ENCODE data around the gene AUTS2.

Gene AUTS2

DNA sequence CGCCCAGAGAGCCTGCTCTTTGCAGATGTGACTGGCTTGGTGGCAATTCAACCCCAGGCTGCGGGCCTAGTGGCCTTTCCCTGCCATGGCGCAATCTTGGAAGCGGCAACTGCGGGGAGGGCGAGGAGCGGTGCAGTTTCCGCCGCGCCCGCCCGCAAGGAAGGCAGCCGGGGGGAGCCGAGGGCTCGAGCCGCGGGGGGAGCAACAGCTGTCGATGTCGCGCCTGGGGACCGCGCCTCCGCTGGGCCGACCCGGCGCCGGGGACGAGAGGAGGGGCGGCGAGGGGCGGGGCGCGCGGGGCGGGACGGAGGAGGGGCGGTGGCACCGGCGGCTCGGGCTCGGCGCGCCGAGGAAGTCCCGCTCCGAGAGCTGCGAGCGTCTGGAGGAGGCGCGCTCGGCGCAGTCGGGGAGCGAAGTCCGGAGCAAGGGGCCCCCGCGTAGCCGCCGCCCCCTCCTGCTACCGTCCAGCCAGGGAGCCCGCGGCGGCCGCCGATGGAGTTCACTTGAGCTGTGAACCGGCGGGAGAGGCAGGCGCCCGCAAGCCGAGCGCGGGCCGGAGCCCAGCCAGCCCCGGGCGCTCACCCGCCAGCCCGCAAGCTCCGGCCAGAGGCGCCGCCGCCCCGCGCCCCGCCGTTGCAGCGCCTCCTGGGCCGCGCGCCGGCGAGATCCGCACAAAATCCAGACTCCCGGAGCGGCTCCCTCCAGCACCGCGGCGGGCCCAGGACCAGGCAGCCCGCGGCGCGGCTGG is 1095.6 kb downstream of the AUTS2 start:
- DNase-seq (ENCODE audit: low read depth), result no peak

DNA sequence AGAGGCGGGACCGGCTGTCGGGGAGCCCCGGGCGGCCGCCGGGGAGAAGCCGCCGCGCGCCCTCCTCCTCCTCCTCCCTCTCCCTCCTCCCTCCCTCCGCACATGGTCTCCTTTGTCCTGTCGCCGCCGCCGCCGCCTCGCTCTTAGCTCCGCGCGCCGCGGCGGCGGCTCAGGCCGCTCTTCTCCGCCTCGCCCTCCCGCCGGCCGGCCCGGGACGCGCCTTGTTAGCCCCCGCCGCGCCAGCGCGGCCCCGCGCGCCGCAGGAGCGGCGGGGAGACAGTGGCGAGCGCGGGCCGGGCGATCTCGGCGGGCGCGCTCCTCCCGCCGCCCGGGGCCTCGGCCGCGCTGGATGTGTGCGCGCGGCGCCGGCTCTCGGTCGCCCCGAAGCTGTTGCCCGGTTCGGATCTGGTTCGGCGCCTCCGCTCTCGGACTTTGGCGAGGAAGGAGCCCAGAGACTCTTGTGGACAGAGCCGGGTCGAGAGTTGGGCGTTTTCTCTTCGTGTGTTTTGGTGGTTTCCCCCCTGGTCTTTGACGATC is 1096.2 kb downstream of the AUTS2 start:
- DNase-seq (ENCODE audit: low read depth), result no peak

DNA sequence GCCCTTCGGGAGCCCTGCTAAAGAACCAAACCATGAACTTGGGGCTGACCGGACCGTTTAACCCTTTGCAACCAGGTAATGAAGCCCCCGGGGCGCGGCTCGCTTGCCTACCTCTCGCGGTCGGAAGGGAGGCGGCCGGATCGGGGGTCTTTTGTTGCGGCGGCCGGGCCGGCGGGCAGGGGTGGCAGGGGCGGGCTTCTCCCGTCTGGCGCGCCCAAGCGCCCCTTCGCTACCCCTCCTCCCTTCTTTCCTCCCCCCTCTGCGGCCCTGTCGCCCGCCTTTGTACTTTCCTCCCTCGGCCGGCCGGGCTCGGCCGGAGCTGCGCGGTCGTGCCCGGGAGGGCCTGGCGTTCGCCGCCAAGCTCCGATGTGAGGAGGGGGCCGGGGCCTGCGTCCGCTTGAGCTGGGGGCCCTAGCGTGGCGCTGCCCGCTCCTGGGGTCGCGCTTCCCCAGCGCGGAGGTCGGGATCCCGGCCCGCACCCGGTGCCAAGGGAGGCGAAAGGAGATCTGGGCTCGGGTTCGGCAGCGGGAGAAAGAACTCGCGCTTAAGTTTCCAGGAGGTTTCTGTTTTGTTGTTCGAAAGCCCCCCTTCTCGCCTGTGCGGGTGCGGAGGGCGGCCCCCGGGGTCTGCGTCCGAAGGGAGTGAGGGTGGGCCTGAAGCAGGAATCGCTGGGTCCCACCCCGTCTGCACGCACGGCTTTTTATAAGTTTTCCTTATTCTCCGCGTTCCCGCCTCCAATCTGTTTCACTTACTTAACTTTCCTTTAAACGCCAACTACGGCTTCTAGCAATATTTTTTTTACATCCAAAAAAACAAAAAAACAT is 1096.9 kb downstream of the AUTS2 start:
- DNase-seq (ENCODE audit: low read depth), result no peak

DNA sequence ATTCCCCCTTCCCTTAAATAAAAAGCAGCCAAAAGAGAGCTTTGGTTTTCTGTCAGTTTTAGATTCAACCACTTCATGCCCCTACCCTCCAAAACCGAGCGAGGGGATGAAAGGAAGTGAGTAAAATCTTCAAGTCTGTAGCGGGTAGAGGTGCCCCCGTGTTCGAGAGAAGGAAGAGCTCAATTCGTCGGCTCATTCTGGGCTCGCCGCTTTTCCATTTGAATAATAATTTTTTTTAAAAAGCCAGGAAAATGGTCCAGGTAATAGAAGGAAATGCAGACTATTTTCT is 1097.5 kb downstream of the AUTS2 start:
- DNase-seq (ENCODE audit: low read depth), result no peak

DNA sequence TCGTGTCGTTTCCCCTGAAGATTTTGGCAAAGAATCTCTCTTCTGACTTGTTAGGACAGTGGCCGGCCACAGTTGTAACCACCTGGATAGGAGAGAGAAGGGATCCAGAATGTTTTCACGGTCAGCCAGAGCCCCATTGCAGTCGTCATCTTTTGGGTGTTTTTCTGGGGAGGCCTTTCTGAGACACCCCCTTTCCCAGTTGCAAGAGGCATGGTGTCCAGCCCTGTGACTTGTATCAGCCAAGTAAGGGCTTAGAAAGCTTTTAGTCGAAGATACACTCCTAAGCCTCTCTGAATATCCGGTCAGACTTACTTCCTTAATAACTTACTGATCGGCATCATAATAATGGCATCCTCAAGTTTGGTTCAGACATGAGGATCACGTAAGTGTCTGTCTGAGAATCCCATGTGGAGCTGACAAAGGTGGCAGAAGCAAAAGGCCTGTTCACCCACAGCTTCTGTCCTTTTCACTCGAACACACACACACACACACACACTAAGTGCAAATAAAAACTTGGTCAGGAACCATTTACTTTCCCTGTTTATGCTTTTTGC is 1098.0 kb downstream of the AUTS2 start:
- DNase-seq (ENCODE audit: low read depth), result no peak

DNA sequence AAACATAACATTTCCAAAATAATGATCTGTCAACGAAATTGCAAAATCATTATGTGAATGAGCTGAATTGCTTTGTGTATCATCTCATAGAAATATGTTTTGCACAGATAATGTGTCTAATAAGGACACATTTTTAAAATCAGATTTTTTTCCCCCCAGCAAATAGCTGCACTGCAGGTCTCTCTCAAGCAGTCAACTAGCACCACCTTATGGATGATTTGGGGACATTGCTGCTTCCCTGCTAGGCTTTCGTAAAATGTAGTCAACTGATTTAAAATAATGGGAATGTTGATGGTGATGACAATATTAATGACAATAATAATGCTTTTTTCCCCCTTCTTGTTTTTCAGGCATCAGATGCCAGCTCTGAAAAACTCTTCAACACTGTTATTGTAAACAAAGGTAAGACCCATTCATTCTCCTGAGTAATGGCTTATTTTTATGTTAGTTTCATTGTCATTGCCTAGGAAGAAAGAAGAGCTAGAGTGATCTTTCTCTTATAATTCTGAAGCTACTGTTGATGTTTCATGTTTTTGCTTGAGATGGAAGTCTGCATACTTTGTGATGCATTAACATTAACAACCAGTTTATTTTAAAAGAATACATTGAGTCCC is 1100.1 kb downstream of the AUTS2 start:
- no peak for DNase-seq (ENCODE audit: low read depth)

DNA sequence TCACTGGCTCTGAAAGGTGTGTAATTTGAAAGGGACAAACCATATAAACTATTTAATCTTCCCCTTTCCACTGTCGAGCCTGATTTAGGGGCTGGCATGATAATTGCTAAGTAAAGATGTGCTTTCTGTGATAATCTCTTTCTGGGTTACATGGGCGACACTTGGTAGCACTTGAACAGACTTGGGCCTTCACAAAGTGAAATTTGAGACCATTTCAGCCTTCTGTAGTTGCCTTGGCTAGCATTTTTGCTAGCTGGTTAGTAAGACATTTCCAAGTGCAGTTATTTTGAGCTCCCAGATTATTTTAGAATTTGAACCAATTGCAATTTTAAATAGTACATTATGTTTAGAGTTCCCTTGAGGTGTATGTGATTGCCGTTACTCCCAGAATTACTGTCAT is 1101.0 kb downstream of the AUTS2 start:
- no peak for DNase-seq (ENCODE audit: low read depth)

DNA sequence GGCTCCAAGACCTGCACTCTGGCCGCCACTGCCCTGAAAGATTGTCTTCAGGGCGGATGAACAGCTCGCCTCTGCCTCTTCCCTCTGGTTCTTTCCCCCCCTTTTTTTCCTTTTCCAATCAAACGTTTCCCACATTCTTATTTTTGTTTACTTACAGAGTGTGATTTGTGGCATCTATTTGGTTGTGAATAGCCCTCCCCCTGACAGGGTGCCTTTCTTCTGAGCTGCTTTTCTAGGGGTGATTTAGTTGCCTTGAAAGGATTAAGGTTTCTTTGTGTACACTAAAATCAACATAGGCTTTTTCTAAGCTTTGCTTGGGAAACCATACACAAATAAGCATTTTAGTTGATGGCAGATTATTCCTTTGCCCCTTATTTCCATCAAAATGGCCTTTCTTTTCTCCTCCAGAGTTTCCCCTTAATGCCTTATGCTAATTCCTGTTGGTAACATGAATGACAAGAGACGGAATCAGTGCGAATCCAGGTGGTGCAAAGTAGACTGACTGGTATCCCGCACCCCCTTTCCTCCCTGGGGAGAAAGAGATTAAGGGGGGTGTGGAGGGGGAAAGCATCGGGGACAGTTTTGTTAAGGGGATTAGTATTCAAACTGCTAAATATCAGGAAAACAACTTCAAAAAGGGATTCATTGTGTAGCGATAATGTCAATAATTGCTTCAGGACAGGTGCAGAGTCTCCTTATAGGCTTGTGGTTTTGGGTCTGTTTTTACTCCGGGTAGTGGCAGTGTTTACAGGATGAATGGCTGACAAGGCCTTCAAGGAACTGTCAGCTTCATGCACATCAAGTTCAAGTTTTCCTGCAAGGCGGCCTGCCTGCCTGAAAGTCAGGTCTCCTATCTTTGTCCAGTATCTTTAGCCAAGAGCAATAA is 1102.0 kb downstream of the AUTS2 start:
- no peak for DNase-seq (ENCODE audit: low read depth)

DNA sequence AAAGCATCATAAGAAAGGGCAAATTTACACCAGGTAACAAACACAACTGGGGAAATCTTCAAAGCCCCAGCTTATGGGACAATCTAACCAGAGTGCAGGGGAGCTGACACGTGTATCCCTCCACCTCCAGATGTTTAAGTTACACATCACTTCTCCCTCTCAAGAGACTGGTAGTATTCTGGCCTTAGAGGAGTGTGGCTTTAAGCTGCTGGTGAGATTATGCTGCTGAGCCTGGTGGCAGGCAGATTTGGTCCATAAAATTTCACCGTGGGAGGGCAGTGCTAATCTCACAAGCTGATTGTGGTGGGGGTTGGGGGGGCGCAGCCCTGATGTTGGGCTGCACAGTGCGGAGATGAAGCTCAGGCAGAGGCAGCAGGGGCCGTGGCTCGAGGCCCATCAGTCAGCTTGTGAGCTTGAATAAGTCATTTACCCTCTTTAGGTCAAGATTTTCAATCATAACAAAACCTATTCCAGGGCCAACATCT is 1102.7 kb downstream of the AUTS2 start:
- DNase-seq (ENCODE audit: low read depth), result no peak

DNA sequence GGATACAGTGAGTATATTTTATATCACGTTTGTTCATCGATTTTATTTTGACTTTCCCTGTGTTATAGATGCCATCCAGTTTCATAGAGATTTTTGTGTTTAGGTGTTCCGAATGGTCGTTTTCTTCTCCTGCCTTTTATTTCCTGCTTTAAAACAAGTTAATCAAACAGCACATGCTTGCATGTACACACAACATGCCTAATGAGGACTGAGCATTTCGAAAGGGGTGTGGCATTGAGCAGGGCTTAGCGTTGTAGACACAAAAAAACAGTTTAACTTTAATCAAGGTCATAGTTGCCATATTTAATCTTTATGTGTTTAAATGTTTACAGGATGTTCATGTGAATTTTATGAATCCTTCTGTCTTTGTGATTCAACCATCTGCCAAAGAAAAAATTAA is 1103.2 kb downstream of the AUTS2 start:
- DNase-seq (ENCODE audit: low read depth), result no peak

DNA sequence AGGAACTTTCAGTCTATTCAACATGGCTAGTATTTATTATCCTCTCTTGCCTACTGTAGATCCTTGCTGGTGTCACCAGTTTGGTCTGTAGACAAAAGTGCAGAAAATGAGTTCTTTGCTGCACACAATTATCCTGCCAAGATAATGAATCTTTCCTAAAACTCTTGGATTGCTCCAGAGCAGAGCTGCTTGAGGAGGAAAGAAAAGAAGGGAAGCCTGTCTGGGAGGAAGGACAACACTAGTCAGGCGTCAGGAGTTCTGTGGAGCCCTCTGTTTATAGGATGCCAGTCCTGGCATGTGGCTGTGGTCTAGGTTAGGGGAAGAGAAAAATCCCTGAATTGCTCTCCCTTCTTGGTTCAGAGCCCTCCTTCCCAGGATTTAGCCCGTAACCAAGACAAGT is 1103.7 kb downstream of the AUTS2 start:
- DNase-seq (ENCODE audit: low read depth), result no peak

DNA sequence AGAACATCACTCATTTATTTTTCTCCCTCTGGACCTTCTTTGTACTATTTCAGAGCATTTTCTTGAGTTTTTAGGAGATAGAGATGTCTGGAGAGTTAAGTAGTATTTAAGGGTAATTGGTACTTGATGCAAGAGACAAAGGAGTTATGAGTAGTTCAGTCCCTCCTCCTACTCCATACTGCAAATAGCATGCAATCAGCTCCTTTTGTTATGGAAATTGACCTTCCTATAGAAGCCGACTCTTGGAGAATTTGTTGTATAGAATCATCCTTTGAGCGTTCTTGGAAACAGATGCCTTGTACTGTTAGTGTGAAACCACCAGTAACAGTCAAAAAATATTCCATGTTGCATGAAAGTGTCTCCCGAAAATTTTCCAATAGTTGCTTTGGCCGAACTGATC is 1105.5 kb downstream of the AUTS2 start:
- no peak for DNase-seq (ENCODE audit: low read depth)

DNA sequence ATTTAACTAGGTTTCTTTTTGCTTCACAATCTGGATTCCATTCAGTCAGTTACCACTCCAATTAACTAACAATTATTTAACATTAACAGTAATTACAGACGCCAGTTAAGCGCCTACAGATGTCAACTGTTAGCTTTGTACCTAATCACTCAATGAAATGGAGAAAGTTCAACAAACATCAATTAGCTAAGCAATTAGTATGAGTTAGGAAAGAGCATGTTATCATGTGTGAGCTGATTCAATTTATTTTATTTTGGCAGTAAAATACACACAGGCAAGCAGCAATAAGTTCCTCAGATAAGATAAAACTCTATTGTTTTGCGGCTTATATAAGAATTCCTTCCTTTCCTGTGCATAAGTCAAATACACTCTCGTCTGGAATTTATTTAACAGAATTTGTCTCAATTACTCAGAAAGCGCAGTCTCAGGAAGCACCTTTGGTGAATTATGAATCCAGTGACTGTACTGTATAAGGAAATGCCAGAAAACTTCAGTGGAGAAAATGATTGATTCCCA is 1106.6 kb downstream of the AUTS2 start:
- DNase-seq (ENCODE audit: low read depth), result no peak

DNA sequence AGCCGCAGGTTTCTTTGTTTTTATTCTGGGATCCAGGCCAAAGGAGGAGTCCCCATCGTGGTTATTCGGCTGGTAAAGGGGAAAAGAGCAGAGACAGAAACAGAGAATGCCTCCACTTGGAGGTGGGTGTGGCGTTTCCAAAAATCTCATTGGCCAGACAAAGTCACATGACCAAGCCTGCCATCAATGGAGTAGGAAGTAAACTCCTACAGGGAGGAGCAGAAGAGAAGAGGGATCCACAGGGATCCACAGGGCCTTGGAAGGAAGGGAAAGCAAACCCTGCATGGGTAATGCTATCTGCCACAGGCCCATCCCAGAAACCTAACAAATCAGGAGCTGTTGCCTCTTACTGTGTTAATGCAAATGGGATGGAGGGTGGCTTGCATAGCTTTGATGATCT is 1107.9 kb downstream of the AUTS2 start:
- DNase-seq (ENCODE audit: low read depth), result no peak

DNA sequence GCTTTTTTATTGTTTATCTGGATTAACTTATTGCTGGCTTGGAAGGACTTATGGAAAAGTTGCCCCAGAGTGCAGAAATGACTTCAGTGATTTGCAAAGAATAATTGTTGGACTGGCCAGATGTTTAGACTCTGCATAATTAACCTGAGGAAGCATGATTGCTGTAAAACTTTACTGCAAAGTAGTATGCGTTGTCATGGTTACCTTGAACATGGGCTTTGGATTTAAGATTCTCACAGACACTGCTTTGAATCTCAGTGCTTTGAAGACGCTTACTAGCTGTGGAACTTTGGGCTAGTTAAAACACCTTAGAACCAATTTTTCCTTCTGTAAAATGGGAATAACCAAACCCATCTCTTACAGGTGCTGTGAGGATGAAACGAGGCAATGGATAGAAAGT is 1108.4 kb downstream of the AUTS2 start:
- DNase-seq (ENCODE audit: low read depth), result no peak

DNA sequence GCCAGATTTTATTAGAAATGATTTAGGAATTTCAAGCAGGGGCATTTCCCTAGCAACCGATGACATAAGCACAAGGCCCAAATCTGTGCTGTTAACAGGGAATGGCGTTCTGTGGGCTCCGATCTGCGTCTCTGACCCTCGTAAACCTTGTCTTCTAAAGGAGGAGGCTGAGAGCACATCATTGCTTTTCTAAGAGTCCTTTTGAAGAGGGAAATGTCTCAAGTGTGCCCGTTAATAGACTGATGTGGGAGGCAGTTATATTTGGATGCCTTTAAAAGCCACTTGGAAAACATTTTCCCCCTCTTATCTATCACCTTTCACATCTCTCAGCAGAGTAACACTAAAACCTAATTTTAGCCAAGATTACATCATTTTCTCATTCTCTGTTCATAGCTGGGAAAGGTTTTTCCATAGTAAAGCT is 1109.6 kb downstream of the AUTS2 start:
- DNase-seq (ENCODE audit: low read depth), result no peak

DNA sequence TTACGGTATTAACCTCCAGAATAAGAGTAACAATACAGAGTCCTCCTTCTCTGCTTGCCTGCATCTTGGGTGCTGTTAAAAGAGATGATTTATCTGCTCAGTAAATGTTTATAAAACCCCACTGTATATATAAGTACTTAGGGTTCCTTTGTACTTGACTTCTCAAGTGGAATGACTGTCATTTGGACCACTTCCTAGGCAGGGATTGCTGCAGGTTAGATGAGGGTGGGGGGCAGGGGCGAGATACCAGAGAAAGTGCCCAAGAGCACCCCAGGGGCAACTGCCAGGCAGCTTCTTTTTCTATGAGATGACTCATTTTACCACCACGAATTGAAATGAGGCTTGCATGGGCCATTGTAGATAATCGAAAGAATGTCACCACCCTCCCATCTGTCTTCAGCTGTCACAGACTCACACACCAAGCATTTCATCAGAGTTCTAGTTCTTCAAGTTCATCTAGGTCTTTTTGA is 1111.8 kb downstream of the AUTS2 start:
- DNase-seq (ENCODE audit: low read depth), result no peak

DNA sequence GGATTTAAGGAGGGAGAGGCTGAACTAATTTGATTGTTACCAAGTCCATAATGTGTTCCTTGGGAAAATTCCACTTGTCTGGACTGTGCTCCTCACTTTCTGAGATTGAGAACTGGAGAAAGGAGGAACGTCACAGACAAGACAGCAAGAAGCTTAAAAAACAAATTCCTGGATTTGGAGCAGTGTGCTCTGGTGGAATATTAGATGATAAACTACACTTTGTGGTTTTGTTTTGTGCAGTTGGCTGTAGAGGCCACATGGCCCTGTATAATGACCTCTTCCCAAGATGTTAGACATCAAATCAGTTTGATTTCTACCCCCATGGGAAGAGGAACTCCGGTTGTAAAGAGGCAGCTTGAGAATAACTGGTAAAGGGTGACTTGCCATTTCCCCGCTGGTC is 1112.4 kb downstream of the AUTS2 start:
- no peak for DNase-seq (ENCODE audit: low read depth)

DNA sequence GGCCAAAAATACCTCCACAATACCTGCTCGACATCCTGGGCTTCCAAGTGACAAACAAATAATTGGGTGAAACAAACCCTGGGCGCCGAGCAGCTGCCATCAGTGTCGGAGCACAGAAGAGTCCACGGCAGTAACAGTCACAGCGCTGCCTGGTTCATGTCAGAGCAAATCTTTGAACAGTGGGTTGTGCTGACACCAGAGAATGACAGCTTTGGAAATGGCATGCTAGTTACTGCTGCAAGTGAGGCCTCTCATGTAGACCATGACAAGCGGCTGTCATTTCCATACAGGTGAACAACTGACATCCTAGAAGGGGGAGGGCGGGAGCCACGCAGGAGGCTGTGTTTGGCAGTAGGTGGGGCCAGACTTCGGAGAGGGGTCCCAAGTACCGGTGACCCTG is 1113.2 kb downstream of the AUTS2 start:
- no peak for DNase-seq (ENCODE audit: low read depth)

DNA sequence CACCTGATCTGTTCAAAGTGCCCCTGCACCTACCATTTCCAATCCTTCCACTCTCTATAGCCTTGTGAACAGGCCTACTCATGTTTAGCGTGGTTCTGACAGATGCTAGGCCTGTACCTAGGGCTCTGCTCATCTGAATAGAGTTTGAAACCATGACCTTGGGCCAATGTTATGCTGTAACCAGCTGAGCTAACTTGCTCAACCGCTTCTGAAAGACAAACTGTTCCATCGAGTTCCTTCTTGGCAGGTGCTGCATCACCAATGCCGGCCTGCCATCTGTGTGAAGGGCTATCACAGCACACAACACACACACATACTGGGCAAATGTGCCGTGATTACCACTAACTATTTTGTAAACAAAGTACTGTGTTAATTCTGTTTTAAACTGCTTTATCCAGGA is 1114.7 kb downstream of the AUTS2 start:
- DNase-seq (ENCODE audit: low read depth), result no peak

DNA sequence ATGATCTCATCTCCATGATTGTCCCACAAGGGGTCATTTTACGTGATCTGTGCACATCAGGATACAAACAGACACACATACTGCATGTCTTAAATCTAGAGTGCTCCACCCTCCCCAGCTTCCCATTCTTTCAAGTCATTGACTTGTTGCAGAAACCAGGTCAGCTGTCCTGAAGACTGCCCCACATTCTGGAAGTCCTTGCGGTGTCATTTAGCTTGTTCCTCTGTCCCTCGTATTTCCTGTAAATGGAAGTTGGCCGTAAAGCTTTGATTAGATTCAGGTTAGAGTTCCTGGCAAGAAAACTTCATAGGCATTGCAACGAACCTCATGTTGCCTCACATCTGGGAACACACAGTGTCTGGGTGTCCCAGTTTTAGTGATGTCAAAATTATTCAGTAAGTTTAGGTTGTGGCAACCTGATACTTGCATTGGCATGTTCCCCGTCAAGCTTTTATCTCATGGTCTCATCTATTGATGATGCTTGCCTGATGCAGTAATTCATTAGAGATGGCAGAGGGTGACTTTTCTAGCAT is 1116.3 kb downstream of the AUTS2 start:
- no peak for DNase-seq (ENCODE audit: low read depth)

Measured in HS-5 (cell line).